ENCODE results near the gene PLA2G3. TPM values are rescaled to one million over a fixed set of nuclear protein-coding genes. Genes with fewer than 3 reads are reported as not detected.

Gene PLA2G3
- polyA plus RNA-seq, 1 donor (not counting 4 experiments of a cell fraction or from before 2014, with no cell fraction given) = 0.38 TPM

DNA sequence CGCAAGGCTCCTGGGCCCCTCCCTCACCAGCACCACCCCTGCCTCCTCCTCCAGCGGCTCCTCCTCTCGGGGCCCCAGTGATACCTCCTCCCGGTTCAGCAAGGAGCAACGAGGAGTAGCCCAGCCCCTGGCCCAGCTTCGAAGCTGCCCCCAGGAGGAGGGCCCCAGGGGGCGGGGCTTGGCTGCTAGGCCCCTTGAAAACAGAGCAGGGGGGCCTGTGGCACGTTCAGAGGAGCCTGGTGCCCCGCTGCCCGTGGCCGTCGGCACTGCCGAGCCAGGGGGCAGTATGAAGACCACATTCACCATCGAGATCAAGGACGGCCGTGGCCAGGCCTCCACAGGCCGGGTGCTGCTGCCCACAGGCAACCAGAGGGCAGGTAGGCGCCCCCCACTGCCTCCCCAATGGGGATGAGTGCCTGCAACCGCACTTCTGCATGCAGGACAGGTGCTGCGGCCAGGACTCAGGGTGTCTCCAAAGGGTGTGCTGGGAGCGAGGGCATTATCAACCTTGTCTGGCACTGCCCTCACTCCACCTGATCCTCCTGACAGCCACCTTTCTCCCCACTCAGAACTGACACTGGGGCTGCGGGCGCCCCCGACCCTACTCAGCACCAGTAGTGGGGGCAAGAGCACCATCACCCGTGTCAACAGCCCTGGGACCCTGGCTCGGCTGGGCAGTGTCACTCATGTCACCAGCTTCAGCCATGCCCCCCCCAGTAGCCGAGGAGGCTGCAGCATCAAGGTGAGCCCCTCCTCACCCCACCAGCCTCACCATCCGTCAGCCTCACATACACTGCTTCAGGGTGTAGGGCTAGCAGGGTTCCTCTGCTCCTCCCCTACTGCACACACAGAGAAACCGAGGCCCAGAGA, 49.0 kb downstream of the PLA2G3 start:
- Histone ChIP-seq H3K27ac (ENCODE audit: control insufficient read depth, insufficient read depth, low read length) (no peak overlapping the region), H3K9me1 (ENCODE audit: control insufficient read depth, extremely low read depth, insufficient read depth, low read length) (no peaks in the 10 kb centered on the region), H3K9me3 (ENCODE audit: control insufficient read depth, low read depth, low read length) (no peaks in the 10 kb centered on the region), H3K79me2 (ENCODE audit: control insufficient read depth, insufficient read depth, low read length) (peaks cover 53% of the 10 kb centered on the region), H2AFZ (ENCODE audit: control insufficient read depth, low read length) (no peak overlapping the region), H3K27me3 (ENCODE audit: control insufficient read depth, extremely low read depth, insufficient read depth, low read length) (no peaks in the 10 kb centered on the region), H3K9ac (ENCODE audit: control insufficient read depth, extremely low read depth, insufficient read depth, low read length) (no peak overlapping the region), H4K20me1 (ENCODE audit: control insufficient read depth, extremely low read depth, insufficient read depth, low read length) (peaks cover 39% of the 10 kb centered on the region), H3K4me1 (ENCODE audit: control insufficient read depth, extremely low read depth, insufficient read depth, low read length) (peaks cover 8% of the 10 kb centered on the region), H3K4me3 (ENCODE audit: control insufficient read depth in 2 of 3, extremely low read depth in 1 of 3, insufficient read depth in 2 of 3, low read depth in 1 of 3, low read length in 3 of 3) (no peak overlapping the region), H3K36me3 (ENCODE audit: control insufficient read depth in 2 of 2, extremely low read depth in 1 of 2, insufficient read depth in 2 of 2, low read length in 2 of 2) (peaks cover 79 to 85% of the 10 kb centered on the region in 2 experiments), H3K4me2 (ENCODE audit: control insufficient read depth, extremely low read depth, insufficient read depth, low read depth, low read length) (no peak overlapping the region)
- FAIRE-seq (no peak), DNase-seq (ENCODE audit: low read depth, low spot score) (no peak)
- dilution Hi-C loops (cut with MboI; ENCODE audit: extremely low pct_ligation_motif_present, low sequenced_read_pairs) = no loop called here
- TF ChIP-seq EZH2 (IDR thresholded peaks at IDR 0.05; ENCODE audit: low read length) (no peak), CTCF (optimal IDR thresholded peaks at IDR 0.05 in 1 of 3, IDR thresholded peaks at IDR 0.05 in 1 of 3, conservative IDR thresholded peaks at IDR 0.05 in 1 of 3; ENCODE audit: extremely low read depth in 1 of 3, insufficient read depth in 2 of 3, low read length in 3 of 3) (no peak)

DNA sequence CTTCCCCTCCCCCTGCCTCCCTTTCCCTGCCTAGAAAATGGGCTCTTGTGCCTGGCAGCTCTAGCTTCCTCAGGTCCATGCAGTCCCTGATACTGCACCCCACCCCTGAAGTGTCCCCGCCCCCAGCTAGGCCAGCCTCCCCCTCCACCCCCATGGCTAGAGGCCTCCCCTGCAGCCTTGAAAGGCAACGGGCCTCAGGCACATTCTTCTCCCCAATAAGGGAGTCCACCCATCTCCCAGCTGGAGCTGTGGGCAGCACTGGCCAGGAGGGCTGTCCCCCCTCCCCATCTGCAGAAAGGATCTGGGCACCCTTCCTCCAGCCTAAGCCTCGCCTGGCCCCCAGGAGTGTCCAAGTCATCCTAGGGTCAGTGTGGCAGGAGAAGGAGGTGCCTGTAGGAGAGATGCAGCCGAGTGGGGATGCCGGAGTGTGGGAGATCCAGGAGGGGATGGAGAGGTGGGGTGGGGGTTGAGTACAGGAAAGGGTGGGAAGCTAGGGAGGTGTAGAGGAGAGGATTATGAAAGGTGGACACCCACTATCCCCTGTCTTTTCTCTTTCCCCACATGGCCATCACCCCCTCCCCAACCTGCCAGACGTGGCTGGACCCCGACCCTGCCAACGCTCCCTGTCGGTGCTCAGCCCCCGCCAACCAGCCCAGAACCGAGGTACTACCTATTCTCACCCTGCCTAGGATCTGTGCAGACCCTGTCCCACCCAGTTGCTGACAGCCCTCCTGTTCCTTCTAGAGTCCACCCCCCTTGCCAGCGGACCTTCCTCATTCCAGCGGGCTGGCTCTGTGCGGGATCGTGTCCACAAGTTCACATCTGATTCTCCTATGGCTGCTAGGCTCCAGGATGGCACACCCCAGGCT, 49.9 kb downstream of the PLA2G3 start:
- H3K4me3 ChIP-seq (ENCODE audit: control insufficient read depth in 2 of 3, extremely low read depth in 1 of 3, insufficient read depth in 2 of 3, low read depth in 1 of 3, low read length in 3 of 3) = no peak overlapping the region
- no peaks in the 10 kb centered on the region for H3K9me3 ChIP-seq (ENCODE audit: control insufficient read depth, low read depth, low read length)
- DNase-seq (ENCODE audit: low read depth, low spot score) (no peak), FAIRE-seq (no peak)
- peaks cover 62% of the 10 kb centered on the region for H3K79me2 ChIP-seq (ENCODE audit: control insufficient read depth, insufficient read depth, low read length)
- no peaks in the 10 kb centered on the region for H3K27me3 ChIP-seq (ENCODE audit: control insufficient read depth, extremely low read depth, insufficient read depth, low read length)
- no peak overlapping the region for H3K27ac ChIP-seq (ENCODE audit: control insufficient read depth, insufficient read depth, low read length)
- TF ChIP-seq EZH2 (IDR thresholded peaks at IDR 0.05; ENCODE audit: low read length) (no peak), CTCF (optimal IDR thresholded peaks at IDR 0.05 in 1 of 3, IDR thresholded peaks at IDR 0.05 in 1 of 3, conservative IDR thresholded peaks at IDR 0.05 in 1 of 3; ENCODE audit: extremely low read depth in 1 of 3, insufficient read depth in 2 of 3, low read length in 3 of 3) (no peak)
- H3K4me2 ChIP-seq (ENCODE audit: control insufficient read depth, extremely low read depth, insufficient read depth, low read depth, low read length) = no peak overlapping the region
- dilution Hi-C loops (cut with MboI; ENCODE audit: extremely low pct_ligation_motif_present, low sequenced_read_pairs) = no loop called here
- no peaks in the 10 kb centered on the region for H3K9me1 ChIP-seq (ENCODE audit: control insufficient read depth, extremely low read depth, insufficient read depth, low read length)
- H3K4me1 ChIP-seq (ENCODE audit: control insufficient read depth, extremely low read depth, insufficient read depth, low read length) = peaks cover 17% of the 10 kb centered on the region
- H3K36me3 ChIP-seq (ENCODE audit: control insufficient read depth in 2 of 2, extremely low read depth in 1 of 2, insufficient read depth in 2 of 2, low read length in 2 of 2) = peaks cover 71 to 85% of the 10 kb centered on the region in 2 experiments
- peaks cover 39% of the 10 kb centered on the region for H4K20me1 ChIP-seq (ENCODE audit: control insufficient read depth, extremely low read depth, insufficient read depth, low read length)
- no peak overlapping the region for H3K9ac ChIP-seq (ENCODE audit: control insufficient read depth, extremely low read depth, insufficient read depth, low read length)
- no peak overlapping the region for H2AFZ ChIP-seq (ENCODE audit: control insufficient read depth, low read length)
